PC-9 (cell line): ENCODE data around the gene ZNF680. TPM values are rescaled to one million over a fixed set of nuclear protein-coding genes. Genes with fewer than 3 reads are reported as not detected.

ENCODE experiments used
- Bru-seq: library from RNA; stranded (reverse); fragments of 400-500 nt; gene quantifications from one replicate; lab custom pipeline; 2021; lab: Mats Ljungman, UMichigan
- BruChase-seq, 2 experiments: library from RNA; stranded (reverse); fragments of 400-500 nt; gene quantifications; one replicate each; lab custom pipeline; 2021; lab: Mats Ljungman, UMichigan
- BruUV-seq: library from RNA; stranded (reverse); fragments of 400-500 nt; replicated peaks from 2 replicates; lab custom pipeline; 2021; lab: Mats Ljungman, UMichigan
- CTCF ChIA-PET: fragments of 300-600 bp; sonication (Branson Sonifier 250); formaldehyde crosslinking; loops from one replicate; lab custom pipeline; 2022; ENCODE audit warnings: antibody characterized with exemption; lab: Charles Lee
- POLR2A ChIA-PET: fragments of 300-600 bp; sonication (Branson Sonifier 250); formaldehyde crosslinking; loops from one replicate; lab custom pipeline; 2022; ENCODE audit warnings: antibody characterized with exemption; ENCODE audit not compliant: unreplicated experiment; lab: Charles Lee
- DNase-seq, 2 experiments: peaks; one replicate each; pipeline versions ENCODE4 v3.0.0 to v3.0.0-alpha.2; 2015 to 2022; ENCODE audit warnings: mixed read lengths in 1 of 2
- H2AFZ ChIP-seq: fragments of 200-600 bp; sonication (generic); 2 replicates; pipeline ENCODE4 v1.8.1; 2017; ENCODE audit warnings: antibody characterized with exemption
- H3F3A ChIP-seq: fragments of 200-600 bp; sonication (generic); 2 replicates; pipeline ENCODE4 v1.8.1; 2017; ENCODE audit warnings: antibody characterized with exemption, mild to moderate bottlenecking, low read depth; ENCODE audit not compliant: insufficient read depth
- H3K27ac ChIP-seq: fragments of 200-600 bp; sonication (generic); 2 replicates; pipeline ENCODE4 v1.6.1; 2016; ENCODE audit warnings: mixed run types
- H3K27me3 ChIP-seq: fragments of 200-600 bp; sonication (generic); 2 replicates; pipeline ENCODE4 v1.6.1; 2016; ENCODE audit warnings: low read depth, mixed run types; ENCODE audit not compliant: insufficient read depth
- H3K36me3 ChIP-seq: fragments of 200-600 bp; sonication (generic); 2 replicates; pipeline ENCODE4 v1.6.1; 2016; ENCODE audit warnings: low read depth, mixed run types
- H3K4me1 ChIP-seq: fragments of 200-600 bp; sonication (generic); replicated peaks from 2 replicates; pipeline ENCODE4 v1.6.1; 2016; ENCODE audit warnings: mixed run types; ENCODE audit not compliant: insufficient read depth
- H3K4me2 ChIP-seq: fragments of 200-600 bp; sonication (generic); 2 replicates; pipeline ENCODE4 v1.6.1; 2017; ENCODE audit warnings: mixed run types
- H3K4me3 ChIP-seq: fragments of 200-600 bp; sonication (generic); 2 replicates; pipeline ENCODE4 v1.6.1; 2016; ENCODE audit warnings: mixed run types
- H3K79me2 ChIP-seq: fragments of 200-600 bp; sonication (generic); 2 replicates; pipeline ENCODE4 v1.6.1; 2017; ENCODE audit warnings: low read depth, mixed run types
- H3K9me2 ChIP-seq: fragments of 200-600 bp; sonication (generic); 2 replicates; pipeline ENCODE4 v1.8.1; 2017; ENCODE audit warnings: mild to moderate bottlenecking; ENCODE audit not compliant: insufficient read depth
- H3K9me3 ChIP-seq: fragments of 200-600 bp; sonication (generic); 2 replicates; pipeline ENCODE4 v1.8.1; 2016; ENCODE audit warnings: low read depth; ENCODE audit not compliant: insufficient read depth
- H4K20me1 ChIP-seq: fragments of 200-600 bp; sonication (generic); 2 replicates; pipeline ENCODE4 v1.8.1; 2017; ENCODE audit not compliant: insufficient read depth
- CTCF ChIP-seq: fragments of 200-600 bp; sonication (generic); conservative IDR thresholded peaks from 2 replicates; pipeline ENCODE4 v1.6.1; 2017; ENCODE audit warnings: mixed run types, antibody characterized with exemption, mild to moderate bottlenecking, moderate library complexity
- EZH2 ChIP-seq: fragments of 200-600 bp; sonication (generic); IDR thresholded peaks from 2 replicates; pipeline ENCODE4 v1.8.0; 2017; ENCODE audit warnings: antibody characterized with exemption, low read depth
- intact Hi-C: fragments of 100-400 bp; cut with micrococcal nuclease; formaldehyde crosslinking; loops from one replicate; pipeline ENCODE4 v1.10.0; 2022; ENCODE audit not compliant: unreplicated experiment
- long read RNA-seq: library from polyadenylated mRNA; stranded (forward); transcript quantifications from one replicate; pipeline ENCODE4 v2.0.0, GENCODE V29; 2022
- total RNA-seq: library from RNA; stranded (reverse); gene quantifications from 2 replicates; pipeline ENCODE4 v1.2.3, GENCODE V29; 2021

Gene ZNF680
- total RNA-seq = 16.4 and 17.9 TPM in 2 replicates
- percentile 94 among the genes with signal in this experiment for Bru-seq, nascent RNA
- percentile 93 among the genes with signal in this experiment for BruChase-seq, experiment 1, labeled RNA remaining after a 2-hour chase
- percentile 67 among the genes with signal in this experiment for BruChase-seq, experiment 2, labeled RNA remaining after a 6-hour chase
- long read RNA-seq, transcript ZNF680-201 (4 exons, 3,022 nt) = major isoform, 11 of 22 reads
- long read RNA-seq, partial matches to known transcripts = 0 of 22 reads
- long read RNA-seq, other reads (novel, unspliced or antisense) = 10 of 22 reads

GRCh38 chr7:64562626-64563278 is at the start of gene ZNF680:
ZNF680 (minus strand) TSS chr7:64563071; CDS start chr7:64562954, 117 bp downstream.
- Histone ChIP-seq H3K4me1 (0 out of 2 replicates have a peak, but pooled peaks cover 5% of the 10 kb centered on the region), H3K36me3 (peaks cover 3% of the 10 kb centered on the region; the same call in 1 of the 2 replicates), H2AFZ (peak within 1 kb of the TSS; percentile 89), H3K9me2 (no peaks in the 10 kb centered on the region), H3K27me3 (no peaks in the 10 kb centered on the region), H3K9me3 (0 out of 2 replicates have a peak, but pooled peaks cover 6% of the 10 kb centered on the region), H3K27ac (no peak within 1 kb of the TSS), H3K4me2 (peak within 1 kb of the TSS; percentile 88), H4K20me1 (no peaks in the 10 kb centered on the region), H3K79me2 (peaks cover 38% of the 10 kb centered on the region), H3F3A (no peaks in the 10 kb centered on the region), H3K4me3 (peak within 1 kb of the TSS; percentile 83)
- ChIA-PET POLR2A (interaction anchor here (0.5 to 1.1 kb wide), 4 partner anchors 49 to 256 kb away, joined by 3 to 7 read pairs (median 5); no protein-coding TSS in a partner anchor), CTCF (no interaction called here)
- intact Hi-C loops = loop anchor here (2.0 kb wide), 1 partner anchor 256 kb away; no protein-coding TSS in a partner anchor
- peak; percentile 89 to 94 for DNase-seq
- TF ChIP-seq CTCF (no peak), EZH2 (no peak)
- TSS peak; percentile 53 for BruUV-seq

GRCh38 chr7:64612452-64612851 is 49.6 kb upstream of the ZNF680 start:
- POLR2A ChIA-PET = no interaction called here
- Histone ChIP-seq H3K4me3 (no peak overlapping the region), H3K9me2 (no peaks in the 10 kb centered on the region), H3F3A (no peaks in the 10 kb centered on the region), H3K79me2 (no peaks in the 10 kb centered on the region), H3K36me3 (no peaks in the 10 kb centered on the region), H2AFZ (no peak overlapping the region), H3K27me3 (no peaks in the 10 kb centered on the region), H3K4me1 (no peaks in the 10 kb centered on the region), H4K20me1 (no peaks in the 10 kb centered on the region), H3K27ac (no peak overlapping the region), H3K9me3 (no peaks in the 10 kb centered on the region), H3K4me2 (no peak overlapping the region)
- CTCF ChIA-PET = no interaction called here
- no TSS peak for BruUV-seq
- TF ChIP-seq CTCF (no peak), EZH2 (no peak)
- no peak for DNase-seq
- intact Hi-C loops = no loop called here

- H3K4me3 ChIP-seq = no peak overlapping the region
- H3K27ac ChIP-seq = no peak overlapping the region
- no peaks in the 10 kb centered on the region for H3K4me1 ChIP-seq
- ChIA-PET POLR2A (no interaction called here), CTCF (no interaction called here)
- no peaks in the 10 kb centered on the region for H3K9me3 ChIP-seq
- no peaks in the 10 kb centered on the region for H3K36me3 ChIP-seq
- intact Hi-C loops = no loop called here
- DNase-seq = no peak
- H2AFZ ChIP-seq = no peak overlapping the region
- H3K9me2 ChIP-seq = no peaks in the 10 kb centered on the region
- H3F3A ChIP-seq = no peaks in the 10 kb centered on the region
- H3K79me2 ChIP-seq = no peaks in the 10 kb centered on the region
- no peak overlapping the region for H3K4me2 ChIP-seq
- no peak for TF ChIP-seq EZH2
- TF ChIP-seq CTCF = no peak
- H3K27me3 ChIP-seq = no peaks in the 10 kb centered on the region
- BruUV-seq = no TSS peak
- no peaks in the 10 kb centered on the region for H4K20me1 ChIP-seq
These were observed 48.8 kb upstream of the ZNF680 start for GRCh38 chr7:64611717-64612116.
